Rectal smooth muscle tissue (tissue), 1 donor: ENCODE results near the gene RPL5.

Experiments
- H3K27ac ChIP-seq: one replicate; pipeline ENCODE4 v1.7.0; 2013; ENCODE audit warnings: low read depth, low read length, inconsistent platforms
- H3K27me3 ChIP-seq: one replicate; pipeline ENCODE4 v1.7.0; 2013; ENCODE audit warnings: low read length; ENCODE audit not compliant: control insufficient read depth, insufficient read depth
- H3K36me3 ChIP-seq: one replicate; pipeline ENCODE4 v1.7.0; 2013; ENCODE audit warnings: low read length; ENCODE audit not compliant: control insufficient read depth, insufficient read depth
- H3K4me1 ChIP-seq: one replicate; pipeline ENCODE4 v1.7.0; 2013; ENCODE audit warnings: low read length; ENCODE audit not compliant: control insufficient read depth, insufficient read depth
- H3K4me3 ChIP-seq: one replicate; pipeline ENCODE4 v1.7.0; 2013; ENCODE audit warnings: low read length
- H3K9ac ChIP-seq: one replicate; pipeline ENCODE4 v1.7.0; 2013; ENCODE audit warnings: low read length

The RPL5 gene

GRCh38 chr1:92870591-92870990, 38.8 kb downstream of the RPL5 start:
- no peaks in the 10 kb centered on the region for H3K4me1 ChIP-seq
- no peak overlapping the region for H3K9ac ChIP-seq
- H3K36me3 ChIP-seq = no peaks in the 10 kb centered on the region
- H3K4me3 ChIP-seq = no peak overlapping the region
- H3K27ac ChIP-seq = no peak overlapping the region
- H3K27me3 ChIP-seq = no peaks in the 10 kb centered on the region

DNA sequence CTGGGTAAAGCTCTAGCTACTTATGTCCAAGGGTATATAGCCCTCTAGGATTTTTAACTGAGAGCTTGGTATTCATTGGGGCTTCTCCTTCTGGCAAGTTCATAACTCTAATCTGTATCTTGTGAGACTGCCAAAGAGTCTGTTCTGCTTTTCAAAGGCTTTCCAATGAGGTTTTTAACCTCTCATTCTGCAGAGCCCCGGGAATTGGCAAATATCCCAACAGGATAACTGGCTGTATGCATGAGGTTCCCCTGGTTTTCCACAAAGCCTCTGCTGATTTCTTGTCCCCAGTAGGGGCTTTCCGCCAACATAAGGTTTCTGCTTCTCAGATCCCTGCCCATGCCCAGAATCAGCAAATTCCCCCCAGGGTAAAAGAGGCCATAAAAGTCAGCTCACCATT, 40.9 kb downstream of the RPL5 start:
- H3K36me3 ChIP-seq = no peaks in the 10 kb centered on the region
- H3K4me3 ChIP-seq = no peak overlapping the region
- peaks cover under 1% of the 10 kb centered on the region for H3K4me1 ChIP-seq
- no peak overlapping the region for H3K27ac ChIP-seq
- no peaks in the 10 kb centered on the region for H3K27me3 ChIP-seq
- H3K9ac ChIP-seq = no peak overlapping the region

DNA sequence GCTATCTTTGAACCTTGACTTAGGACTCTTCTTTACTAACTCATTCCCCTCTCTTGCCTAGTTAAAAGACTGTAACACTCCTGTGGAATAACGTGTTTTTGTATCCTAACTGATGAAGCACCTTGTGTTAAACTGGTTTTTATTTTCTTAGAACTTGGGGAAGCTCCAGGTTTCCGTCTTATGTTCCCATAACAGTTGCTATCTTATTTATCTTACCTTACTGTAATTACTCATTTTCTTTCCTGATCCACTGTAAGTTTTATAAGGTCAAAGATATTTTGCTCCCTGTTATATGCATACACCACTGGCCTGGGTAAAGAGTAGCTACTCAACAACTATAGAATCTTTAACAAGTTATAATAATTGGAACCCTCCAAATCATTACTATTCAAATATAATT, 43.1 kb downstream of the RPL5 start:
- H3K27ac ChIP-seq = no peak overlapping the region
- H3K4me1 ChIP-seq = peaks cover 4% of the 10 kb centered on the region
- H3K4me3 ChIP-seq = no peak overlapping the region
- no peak overlapping the region for H3K9ac ChIP-seq
- no peaks in the 10 kb centered on the region for H3K27me3 ChIP-seq
- H3K36me3 ChIP-seq = no peaks in the 10 kb centered on the region

- H3K4me3 ChIP-seq = no peak overlapping the region
- H3K27me3 ChIP-seq = no peaks in the 10 kb centered on the region
- no peak overlapping the region for H3K27ac ChIP-seq
- no peak overlapping the region for H3K9ac ChIP-seq
- H3K36me3 ChIP-seq = no peaks in the 10 kb centered on the region
- peaks cover 4% of the 10 kb centered on the region for H3K4me1 ChIP-seq
Measured at GRCh38 chr1:92876351-92876750, 44.5 kb downstream of the RPL5 start.

DNA sequence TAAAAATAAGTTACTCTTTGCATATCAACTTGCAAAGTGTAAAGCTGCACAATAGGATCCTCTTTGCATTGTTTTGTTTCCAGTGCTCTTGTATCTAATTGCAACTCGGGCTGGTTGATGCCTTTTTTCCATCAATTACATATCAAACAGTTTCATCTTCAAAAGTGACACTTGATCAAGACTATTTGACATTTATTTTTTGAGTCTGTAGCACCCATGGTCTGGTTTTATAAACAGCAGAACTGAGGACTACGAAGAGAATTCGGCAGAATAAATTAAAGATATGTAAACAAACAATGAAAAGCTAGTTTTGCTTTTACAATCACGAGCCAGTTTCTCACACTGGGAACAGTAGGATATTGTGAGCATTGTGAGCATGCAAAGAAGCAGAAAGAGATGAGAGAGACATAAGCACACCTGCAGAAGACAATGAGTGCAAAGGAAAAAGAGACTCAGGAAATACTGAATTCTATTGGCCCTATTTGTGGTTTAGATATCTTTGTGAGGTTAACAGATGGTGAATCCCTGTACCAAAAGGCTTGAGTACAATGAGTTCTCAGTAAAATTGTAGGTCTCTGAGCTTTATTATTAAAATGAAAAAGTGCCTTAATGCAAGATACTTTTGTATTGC, 45.4 kb downstream of the RPL5 start:
- H3K9ac ChIP-seq = no peak overlapping the region
- no peak overlapping the region for H3K4me3 ChIP-seq
- H3K36me3 ChIP-seq = no peaks in the 10 kb centered on the region
- no peaks in the 10 kb centered on the region for H3K27me3 ChIP-seq
- no peak overlapping the region for H3K27ac ChIP-seq
- H3K4me1 ChIP-seq = peaks cover 4% of the 10 kb centered on the region

DNA sequence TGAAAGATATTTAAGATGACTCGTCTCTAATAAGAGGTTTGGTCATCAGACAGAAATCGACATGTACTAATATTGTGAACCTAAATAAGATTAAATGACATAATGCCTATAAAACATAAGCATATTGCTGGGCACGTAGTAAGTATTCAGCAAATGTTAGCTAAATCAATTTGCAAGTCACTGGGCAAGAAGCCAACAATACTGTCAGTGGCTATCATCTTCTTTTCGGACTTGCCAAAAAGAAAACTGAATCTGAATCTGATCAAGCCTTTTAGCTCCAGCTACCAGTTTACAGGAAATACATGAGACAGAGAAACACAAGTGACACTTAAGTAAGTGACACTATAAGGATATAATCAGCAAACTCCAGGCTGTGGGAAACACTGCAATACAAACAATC, 46.0 kb downstream of the RPL5 start:
- Histone ChIP-seq H3K36me3 (no peaks in the 10 kb centered on the region), H3K9ac (no peak overlapping the region), H3K4me3 (no peak overlapping the region), H3K27ac (no peak overlapping the region), H3K4me1 (peaks cover 4% of the 10 kb centered on the region), H3K27me3 (no peaks in the 10 kb centered on the region)

DNA sequence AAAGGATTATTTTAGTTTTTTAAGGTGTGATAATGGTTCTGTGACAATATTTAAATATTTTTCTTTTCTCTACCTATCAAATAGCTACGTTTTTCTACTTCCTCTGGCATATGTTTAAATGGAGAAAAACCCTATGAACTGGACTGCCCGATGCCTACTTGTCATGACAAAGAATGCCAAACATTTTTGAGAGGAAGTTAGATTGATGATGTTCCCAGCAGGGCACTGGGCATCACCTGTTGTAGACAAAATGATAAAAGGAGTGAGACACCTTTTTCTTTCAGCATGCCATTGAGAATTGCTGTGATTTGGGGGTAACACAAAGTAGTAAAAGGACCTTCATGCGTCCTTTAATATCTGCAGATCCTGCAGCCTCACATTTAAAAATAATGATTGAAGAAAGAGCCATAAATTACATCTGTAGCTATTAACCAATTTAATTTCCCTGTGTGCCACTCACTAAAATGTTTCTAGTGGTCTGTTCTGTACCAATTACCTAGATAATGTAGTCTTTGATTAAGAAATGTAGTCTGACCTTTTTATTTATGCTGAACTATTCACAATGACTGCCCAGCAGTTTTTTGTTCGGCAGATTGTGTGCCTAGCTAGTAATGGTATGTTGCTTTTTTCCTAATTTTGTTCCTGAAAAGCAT, 47.6 kb downstream of the RPL5 start:
- peaks cover 4% of the 10 kb centered on the region for H3K4me1 ChIP-seq
- no peak overlapping the region for H3K27ac ChIP-seq
- no peak overlapping the region for H3K4me3 ChIP-seq
- no peaks in the 10 kb centered on the region for H3K27me3 ChIP-seq
- no peaks in the 10 kb centered on the region for H3K36me3 ChIP-seq
- no peak overlapping the region for H3K9ac ChIP-seq

- Histone ChIP-seq H3K9ac (no peak overlapping the region), H3K27ac (no peak overlapping the region), H3K27me3 (no peaks in the 10 kb centered on the region), H3K4me1 (peaks cover 4% of the 10 kb centered on the region), H3K4me3 (no peak overlapping the region), H3K36me3 (no peaks in the 10 kb centered on the region)
Measured at GRCh38 chr1:92881391-92881790, 49.6 kb downstream of the RPL5 start.

DNA sequence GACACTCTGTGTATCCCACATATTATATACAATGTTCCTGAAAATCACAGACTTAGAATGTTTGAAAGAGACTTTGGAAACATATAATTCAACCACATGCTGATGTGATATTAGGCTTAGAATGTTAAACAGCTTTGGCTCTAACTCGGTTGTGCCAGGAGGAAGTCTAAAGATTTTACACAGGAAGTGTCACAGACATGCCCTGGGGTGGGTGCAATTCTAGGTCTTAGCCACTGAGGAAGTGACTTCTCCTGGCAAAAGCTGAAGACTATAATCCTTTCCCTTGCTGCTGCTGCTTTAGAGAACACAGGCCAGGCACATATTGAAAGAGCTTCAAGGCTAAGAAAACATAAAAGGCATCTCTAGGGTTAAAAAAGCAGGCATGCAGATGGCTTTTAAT, 51.0 kb downstream of the RPL5 start:
- H3K36me3 ChIP-seq = no peaks in the 10 kb centered on the region
- no peak overlapping the region for H3K9ac ChIP-seq
- H3K4me3 ChIP-seq = no peak overlapping the region
- H3K27me3 ChIP-seq = no peaks in the 10 kb centered on the region
- H3K4me1 ChIP-seq = peaks cover 2% of the 10 kb centered on the region
- H3K27ac ChIP-seq = no peak overlapping the region

- H3K4me3 ChIP-seq = no peak overlapping the region
- H3K4me1 ChIP-seq = no peaks in the 10 kb centered on the region
- H3K9ac ChIP-seq = no peak overlapping the region
- no peaks in the 10 kb centered on the region for H3K36me3 ChIP-seq
- H3K27ac ChIP-seq = no peak overlapping the region
- no peaks in the 10 kb centered on the region for H3K27me3 ChIP-seq
Measured at GRCh38 chr1:92883297-92883696, 51.5 kb downstream of the RPL5 start.

- H3K4me1 ChIP-seq = no peaks in the 10 kb centered on the region
- no peaks in the 10 kb centered on the region for H3K27me3 ChIP-seq
- no peaks in the 10 kb centered on the region for H3K36me3 ChIP-seq
- H3K27ac ChIP-seq = no peak overlapping the region
- no peak overlapping the region for H3K4me3 ChIP-seq
- no peak overlapping the region for H3K9ac ChIP-seq
Measured at GRCh38 chr1:92884195-92884594, 52.4 kb downstream of the RPL5 start.

DNA sequence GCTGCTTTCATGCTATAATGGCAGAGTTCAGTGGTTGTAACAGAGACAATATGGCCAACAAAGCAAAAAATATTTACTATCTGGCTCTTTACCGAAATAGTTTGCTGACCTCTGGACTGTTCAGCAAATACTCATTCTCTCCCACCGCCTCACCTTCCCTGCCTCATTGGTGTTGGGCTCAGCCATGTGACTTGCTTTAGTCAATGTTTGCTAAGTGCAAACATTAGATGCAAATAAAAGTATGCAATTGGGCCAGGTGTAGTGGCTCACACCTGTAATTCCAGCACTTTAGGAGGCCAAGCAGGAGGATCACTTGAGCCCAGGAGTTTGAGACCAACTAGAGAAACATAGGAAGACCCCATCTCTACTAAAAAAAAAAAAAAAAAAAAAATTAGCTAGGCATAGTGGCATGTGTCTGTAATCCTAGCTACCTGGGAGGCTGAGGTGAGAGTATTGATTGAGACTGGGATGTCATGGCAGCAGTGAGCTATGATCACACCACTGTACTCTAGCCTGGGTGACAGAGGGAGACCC, 55.1 kb downstream of the RPL5 start:
- no peak overlapping the region for H3K27ac ChIP-seq

GRCh38 chr1:92887465-92887864, 55.6 kb downstream of the RPL5 start:
- Histone ChIP-seq H3K27ac (no peak overlapping the region), H3K27me3 (no peaks in the 10 kb centered on the region), H3K4me1 (no peaks in the 10 kb centered on the region), H3K36me3 (no peaks in the 10 kb centered on the region), H3K9ac (no peak overlapping the region), H3K4me3 (no peak overlapping the region)

More for the DNA sequence above, 55.1 kb downstream of the RPL5 start:
- no peaks in the 10 kb centered on the region for H3K27me3 ChIP-seq
- H3K4me3 ChIP-seq = no peak overlapping the region
- no peaks in the 10 kb centered on the region for H3K36me3 ChIP-seq
- no peaks in the 10 kb centered on the region for H3K4me1 ChIP-seq
- no peak overlapping the region for H3K9ac ChIP-seq
